GM12874 (cell line): ENCODE results near the gene ZDHHC14.

Experiments
- CTCF ChIP-seq: IDR thresholded peaks from 2 replicates; pipeline ENCODE4 v1.5.1; 2011; ENCODE audit warnings: low read depth, mild to moderate bottlenecking, control low read depth, low read length, moderate library complexity; ENCODE audit not compliant: insufficient read depth

ZDHHC14 gene

GRCh38 chr6:157579467-157580031 lies 198.6 kb downstream of the ZDHHC14 start:
- TF ChIP-seq CTCF: no peak

DNA sequence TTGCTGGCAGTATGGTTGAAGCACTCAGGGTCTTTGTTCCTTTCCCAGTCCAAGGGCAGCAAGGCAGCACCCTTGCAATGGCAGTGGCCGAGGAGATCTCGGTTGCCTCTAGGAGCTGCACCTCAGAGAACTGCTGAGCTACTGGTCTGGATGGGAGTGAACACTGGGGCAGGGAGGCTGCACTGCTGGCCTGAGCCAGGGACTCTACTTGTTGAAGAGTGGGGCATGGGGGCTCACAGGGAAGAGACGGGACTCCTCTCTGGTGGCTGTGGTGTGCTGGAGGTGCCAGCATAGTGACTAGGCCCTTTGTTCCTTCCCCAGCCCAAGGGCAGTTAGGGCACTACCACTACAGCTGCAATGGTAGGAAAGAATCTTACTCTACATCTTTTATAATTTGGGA lies 203.0 kb downstream of the ZDHHC14 start:
- no peak for TF ChIP-seq CTCF

DNA sequence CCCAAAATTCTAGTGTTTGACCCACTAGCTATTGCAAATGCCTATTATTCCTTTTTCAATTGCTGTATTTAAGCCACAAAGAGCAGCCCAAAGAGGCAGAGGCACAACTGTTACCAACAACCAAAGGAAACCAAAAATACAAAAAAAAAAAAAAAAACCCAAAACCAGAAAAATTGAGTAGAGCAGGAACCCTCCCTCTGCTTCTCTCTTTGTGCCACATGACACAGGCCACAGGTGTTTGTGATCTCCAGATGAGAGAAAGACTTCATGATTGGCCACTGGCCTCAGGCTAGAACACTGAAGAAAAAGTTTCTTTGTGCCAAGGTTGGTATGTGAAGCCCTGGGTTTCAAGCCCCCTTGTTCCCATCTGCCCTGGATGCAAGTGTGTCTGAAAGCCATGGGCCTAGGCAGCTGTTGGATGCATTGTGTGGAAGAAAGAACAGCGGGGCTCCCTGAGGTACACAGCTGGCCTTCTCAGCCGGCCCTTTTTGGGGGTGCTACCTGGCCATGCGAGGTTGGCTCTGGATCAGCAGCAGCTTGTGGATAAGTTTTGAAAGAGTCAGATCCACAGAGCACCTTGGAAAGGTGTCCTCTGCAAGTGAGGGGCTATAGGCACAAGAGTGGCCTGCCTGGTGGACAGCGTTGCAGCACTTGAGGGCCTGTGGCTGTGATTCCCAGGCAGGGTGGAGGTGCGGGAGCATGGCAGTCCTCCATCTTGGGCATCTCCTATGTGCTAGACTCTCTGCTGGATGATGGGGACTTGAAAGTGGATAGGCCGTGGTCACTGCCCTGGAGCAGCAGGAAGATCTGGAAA lies 204.5 kb downstream of the ZDHHC14 start:
- no peak for TF ChIP-seq CTCF

GRCh38 chr6:157586088-157586414 lies 205.1 kb downstream of the ZDHHC14 start:
- TF ChIP-seq CTCF: no peak

DNA sequence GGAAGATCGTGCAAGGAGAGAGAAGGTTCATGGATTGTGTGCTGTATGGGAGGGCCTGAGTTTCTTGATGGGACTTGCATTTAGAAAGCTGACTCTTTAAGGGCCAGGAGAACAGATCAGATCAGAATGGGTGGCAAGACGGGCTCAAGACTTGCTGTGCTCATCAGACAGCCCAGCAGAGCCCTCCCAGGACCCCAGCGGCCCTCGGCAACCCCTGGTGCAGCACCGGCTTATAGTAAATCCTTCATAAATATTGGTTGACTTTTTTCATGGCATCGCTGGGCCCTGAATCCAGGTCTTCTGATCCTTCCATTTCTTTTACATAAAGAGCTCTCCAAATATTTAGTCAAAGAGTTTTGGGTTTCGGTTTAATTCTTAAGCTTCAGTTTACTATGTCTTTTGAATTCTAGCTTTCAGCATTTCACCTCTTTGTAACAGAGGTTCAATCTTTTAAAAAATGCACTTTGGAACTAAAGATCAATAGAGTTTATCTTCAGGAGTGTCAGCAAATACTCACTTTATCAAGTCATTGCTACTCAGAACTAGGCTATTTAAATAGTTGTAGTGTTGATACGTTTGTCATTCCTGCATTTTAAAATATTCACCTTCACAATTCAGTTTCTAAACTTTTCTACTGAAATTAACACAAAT lies 205.6 kb downstream of the ZDHHC14 start:
- TF ChIP-seq CTCF: no peak

- TF ChIP-seq CTCF: no peak
These were observed 206.3 kb downstream of the ZDHHC14 start for GRCh38 chr6:157587127-157587926.

GRCh38 chr6:157592541-157592940 lies 211.6 kb downstream of the ZDHHC14 start:
- no peak for TF ChIP-seq CTCF
